A549 (cell line): ENCODE measurements around the gene HOXC6. TPM values are rescaled to one million over a fixed set of nuclear protein-coding genes. Genes with fewer than 3 reads are reported as not detected.

Experiments used
- ATAC-seq, 2 experiments: fragments of 200-7000 bp in 1 of 2; fragments of >200 bp in 1 of 2; cut with Nextera tagmentation in 1 of 2; cut with Tn5 transposase in 1 of 2; 3 replicates each; pipeline versions ENCODE4 v1.8.0 to v1.9.1; 2018 to 2020; ENCODE audit warnings: mild to moderate bottlenecking in 1 of 2, moderate library complexity in 1 of 2
- CTCF ChIA-PET: fragments of 300-600 bp; sonication (Branson Sonifier 250); formaldehyde crosslinking; extraction: SDS; loops from one replicate; lab custom pipeline; 2021; ENCODE audit warnings: antibody characterized with exemption, inconsistent platforms; lab: Yijun Ruan, JAX
- POLR2A ChIA-PET: fragments of 350-600 bp; formaldehyde crosslinking; extraction: SDS; loops from one replicate; lab custom pipeline; 2021; ENCODE audit warnings: antibody characterized with exemption, inconsistent platforms; lab: Yijun Ruan, JAX
- DNase-seq, 2 experiments: peaks; one replicate each; pipeline versions ENCODE4 v3.0.0 to v3.0.0-alpha.2; 2011 to 2016; ENCODE audit warnings: low read depth in 1 of 2, low spot score in 1 of 2
- FAIRE-seq: peaks from 2 replicates; lab custom pipeline; 2011; peaks lifted over from hg19 to GRCh38; lab: Jason Lieb, UNC
- H3K27ac ChIP-seq, 2 experiments: fragments of >200 bp; sonication (Bioruptor Twin); formaldehyde crosslinking; 3 replicates each; pipeline ENCODE4 v1.5.1; 2016 to 2017
- H3K4me1 ChIP-seq: fragments of >200 bp; sonication (Bioruptor Twin); formaldehyde crosslinking; 3 replicates; pipeline ENCODE4 v1.6.1; 2016
- H3K4me2 ChIP-seq: fragments of >200 bp; sonication (Bioruptor Twin); formaldehyde crosslinking; 3 replicates; pipeline ENCODE4 v1.6.1; 2016
- H3K4me3 ChIP-seq: fragments of >200 bp; sonication (Bioruptor Twin); formaldehyde crosslinking; 3 replicates; pipeline ENCODE4 v1.5.1; 2016
- H3K9me3 ChIP-seq: fragments of >200 bp; sonication (Bioruptor Twin); formaldehyde crosslinking; 3 replicates; pipeline ENCODE4 v1.6.1; 2016
- CBX8 ChIP-seq: fragments of 200-600 bp; sonication (generic); IDR thresholded peaks from 2 replicates; pipeline ENCODE4 v1.6.1; 2016
- FOSB ChIP-seq: fragments of 250-450 bp; sonication (Bioruptor Pico); IDR thresholded peaks from 2 replicates; pipeline ENCODE4 v1.5.0; 2020; ENCODE audit warnings: mild to moderate bottlenecking, moderate library complexity
- FOSL2 ChIP-seq, 2 experiments: fragments of 450-650 bp in 1 of 2; fragments of >200 bp in 1 of 2; sonication (Bioruptor Twin) in 1 of 2; formaldehyde crosslinking; IDR thresholded peaks; 2 replicates each; pipeline versions ENCODE4 v1.5.0 to v1.6.1; 2016 to 2020; ENCODE audit warnings: mild to moderate bottlenecking in 1 of 2, moderate library complexity in 1 of 2
- HDAC2 ChIP-seq: fragments of 200-600 bp; sonication (generic); IDR thresholded peaks from 2 replicates; pipeline ENCODE4 v1.6.1; 2016
- HOXB5 ChIP-seq: fragments of 250-450 bp; sonication (Bioruptor Pico); IDR thresholded peaks from 2 replicates; pipeline ENCODE4 v1.5.0; 2020; ENCODE audit warnings: mild to moderate bottlenecking, moderate library complexity
- JUN ChIP-seq, 2 experiments: fragments of >200 bp; sonication (Bioruptor Twin); formaldehyde crosslinking; IDR thresholded peaks; 2 replicates in 1 of 2; 3 replicates in 1 of 2; pipeline ENCODE4 v1.6.1; 2016 to 2017
- JUNB ChIP-seq: fragments of >200 bp; sonication (Bioruptor Twin); formaldehyde crosslinking; IDR thresholded peaks from 2 replicates; pipeline ENCODE4 v1.6.1; 2016
- KDM1A ChIP-seq: fragments of 200-600 bp; sonication (generic); IDR thresholded peaks from 2 replicates; pipeline ENCODE4 v1.6.1; 2016; ENCODE audit warnings: low read depth, mild to moderate bottlenecking
- MAFK ChIP-seq: fragments of 450-650 bp; IDR thresholded peaks from 2 replicates; pipeline ENCODE4 v1.6.1; 2014; ENCODE audit not compliant: partially characterized antibody
- POLR2A ChIP-seq: IDR thresholded peaks from 2 replicates; pipeline ENCODE4 v1.6.1; 2012; ENCODE audit warnings: mild to moderate bottlenecking, low read length
- POLR2AphosphoS2 ChIP-seq: conservative IDR thresholded peaks from 2 replicates; pipeline ENCODE4 v1.6.1; 2012; ENCODE audit warnings: low read length, improper control_type of control experiment, inconsistent platforms
- RCOR1 ChIP-seq: fragments of 150-350 bp; IDR thresholded peaks from 2 replicates; pipeline ENCODE4 v1.6.1; 2014; ENCODE audit warnings: antibody characterized with exemption, low read length, low read depth
- RNF2 ChIP-seq: fragments of 200-600 bp; sonication (generic); IDR thresholded peaks from 2 replicates; pipeline ENCODE4 v1.6.1; 2016; ENCODE audit warnings: low read depth, mild to moderate bottlenecking, antibody characterized with exemption, moderate library complexity, borderline replicate concordance
- WGBS: methylation state at CpG from one replicate; pipeline ENCODE4 v1.1.6; 2017; ENCODE audit errors: missing lambda C conversion rate; 5-methylcytosine and 5-hydroxymethylcytosine counted together
- polyA plus RNA-seq, 4 experiments: library from polyadenylated mRNA; depleted of rRNA in 3 of 4; stranded (reverse); fragments of >200 nt; fragmentation: RNase III in 1 of 4; extraction: RNeasy Plus Mini Kit Qiagen cat#74134 plus additional on column Dnase treatment in 1 of 4; gene quantifications; 2 replicates in 3 of 4; 3 replicates in 1 of 4; pipeline ENCODE4 v1.2.3, GENCODE V29; 2011 to 2017
- TF ChIP-seq, protein P1 (sequence below): IDR thresholded peaks from 2 replicates; pipeline ENCODE4 v1.6.1; 2012
- TF ChIP-seq, protein P2 (sequence below): fragments of 450-650 bp; IDR thresholded peaks from 2 replicates; pipeline ENCODE4 v1.6.1; 2014; ENCODE audit warnings: antibody characterized with exemption
- TF ChIP-seq, protein P3 (sequence below): IDR thresholded peaks from 2 replicates; pipeline ENCODE4 v1.6.1; 2012; ENCODE audit warnings: low read depth, borderline replicate concordance
- TF ChIP-seq, protein P4 (sequence below): fragments of >200 bp; sonication (Bioruptor Twin); formaldehyde crosslinking; IDR thresholded peaks from 3 replicates; pipeline ENCODE4 v1.5.1; 2016

Gene HOXC6
- polyA plus RNA-seq, 2 of the 4 experiments (the other 2 are of a cell fraction), result 5.2 to 6.0 TPM

DNA sequence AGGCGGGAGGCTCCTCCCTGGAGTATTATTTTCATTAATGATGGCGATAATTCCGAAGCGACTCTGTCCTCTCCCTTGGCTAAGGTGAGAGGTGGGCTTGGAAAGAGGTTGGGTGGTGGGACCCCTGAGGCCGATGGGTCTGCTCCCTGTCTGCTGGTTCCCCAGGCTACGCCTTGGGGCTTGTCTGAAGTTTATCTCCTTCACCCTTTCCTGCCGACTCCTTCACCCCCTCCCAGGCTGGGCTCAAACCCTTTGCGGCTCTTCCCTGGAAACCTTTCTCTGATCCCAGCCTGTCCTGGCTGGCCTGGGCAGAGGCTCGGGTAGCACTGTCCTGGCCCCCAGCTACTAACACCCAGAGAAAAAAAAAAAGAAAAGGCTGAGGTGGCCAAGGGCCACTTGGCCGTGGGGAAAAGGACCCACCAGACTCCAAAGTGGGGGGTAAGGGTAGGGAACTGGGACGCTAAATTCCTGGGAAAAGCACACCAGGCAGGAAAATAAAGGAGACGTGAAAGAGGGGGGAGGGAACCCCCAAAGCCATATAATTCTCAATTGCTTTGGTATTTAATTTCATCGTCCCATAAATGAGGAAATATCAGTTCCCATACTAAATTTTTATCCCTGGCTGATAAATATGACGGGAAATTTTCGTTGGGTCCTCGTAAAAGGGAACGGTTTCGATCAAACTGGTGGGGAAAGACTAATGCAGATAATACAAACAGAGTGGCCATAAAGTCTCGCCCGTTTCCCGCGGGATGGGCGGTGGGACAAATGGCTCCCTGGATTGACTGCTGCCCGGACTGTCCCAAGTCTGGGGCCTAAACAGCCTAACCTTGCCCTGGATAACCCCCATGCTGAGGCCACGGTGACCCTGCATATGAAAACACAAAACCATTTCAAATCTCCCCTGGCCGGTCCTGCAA lies 45.3 kb upstream of the HOXC6 start (continued):
- TF ChIP-seq POLR2AphosphoS2, result no peak
- no peak for TF ChIP-seq MAFK
- TF ChIP-seq FOSL2 (IDR thresholded peaks at IDR 0.05), result no peak
- TF ChIP-seq FOSL2 (CRISPR knock-in tag; IDR thresholded peaks at IDR 0.05), result no peak
- no peak for TF ChIP-seq RNF2

DNA sequence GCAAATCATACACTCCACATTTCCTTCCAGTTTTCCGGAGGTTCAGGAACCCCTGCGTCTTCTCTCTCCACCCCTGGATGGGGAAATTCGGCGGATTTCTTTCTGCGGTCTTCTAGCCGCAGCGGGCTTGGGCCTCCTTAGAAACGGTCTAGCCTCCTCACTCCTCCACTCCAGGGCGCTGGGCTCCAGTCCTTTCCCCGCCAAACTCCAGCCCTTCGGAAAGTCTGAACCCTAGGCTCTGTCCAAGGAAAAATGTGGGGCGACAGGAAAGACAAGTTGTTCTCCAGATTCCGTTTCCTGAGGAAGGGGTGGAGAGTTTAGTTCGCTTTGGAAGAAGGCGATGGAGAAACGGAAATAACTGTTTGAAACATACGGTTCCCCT lies 44.7 kb upstream of the HOXC6 start:
- Histone ChIP-seq H3K4me3 (no peak overlapping the region), H3K27ac (no peak overlapping the region), H3K4me1 (peaks cover 21% of the 10 kb centered on the region), H3K4me2 (no peak overlapping the region), H3K9me3 (no peaks in the 10 kb centered on the region)
- TF ChIP-seq, protein P1, sequence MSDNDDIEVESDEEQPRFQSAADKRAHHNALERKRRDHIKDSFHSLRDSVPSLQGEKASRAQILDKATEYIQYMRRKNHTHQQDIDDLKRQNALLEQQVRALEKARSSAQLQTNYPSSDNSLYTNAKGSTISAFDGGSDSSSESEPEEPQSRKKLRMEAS, result no peak
- TF ChIP-seq, protein P2, sequence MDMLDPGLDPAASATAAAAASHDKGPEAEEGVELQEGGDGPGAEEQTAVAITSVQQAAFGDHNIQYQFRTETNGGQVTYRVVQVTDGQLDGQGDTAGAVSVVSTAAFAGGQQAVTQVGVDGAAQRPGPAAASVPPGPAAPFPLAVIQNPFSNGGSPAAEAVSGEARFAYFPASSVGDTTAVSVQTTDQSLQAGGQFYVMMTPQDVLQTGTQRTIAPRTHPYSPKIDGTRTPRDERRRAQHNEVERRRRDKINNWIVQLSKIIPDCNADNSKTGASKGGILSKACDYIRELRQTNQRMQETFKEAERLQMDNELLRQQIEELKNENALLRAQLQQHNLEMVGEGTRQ, result no peak
- TF ChIP-seq JUN (IDR thresholded peaks at IDR 0.05), result no peak
- no peak for TF ChIP-seq HDAC2
- TF ChIP-seq, protein P3, sequence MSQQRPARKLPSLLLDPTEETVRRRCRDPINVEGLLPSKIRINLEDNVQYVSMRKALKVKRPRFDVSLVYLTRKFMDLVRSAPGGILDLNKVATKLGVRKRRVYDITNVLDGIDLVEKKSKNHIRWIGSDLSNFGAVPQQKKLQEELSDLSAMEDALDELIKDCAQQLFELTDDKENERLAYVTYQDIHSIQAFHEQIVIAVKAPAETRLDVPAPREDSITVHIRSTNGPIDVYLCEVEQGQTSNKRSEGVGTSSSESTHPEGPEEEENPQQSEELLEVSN, result no peak
- no peak for TF ChIP-seq CBX8
- no peak for TF ChIP-seq JUNB
- TF ChIP-seq POLR2A, result no peak
- TF ChIP-seq, protein P4, sequence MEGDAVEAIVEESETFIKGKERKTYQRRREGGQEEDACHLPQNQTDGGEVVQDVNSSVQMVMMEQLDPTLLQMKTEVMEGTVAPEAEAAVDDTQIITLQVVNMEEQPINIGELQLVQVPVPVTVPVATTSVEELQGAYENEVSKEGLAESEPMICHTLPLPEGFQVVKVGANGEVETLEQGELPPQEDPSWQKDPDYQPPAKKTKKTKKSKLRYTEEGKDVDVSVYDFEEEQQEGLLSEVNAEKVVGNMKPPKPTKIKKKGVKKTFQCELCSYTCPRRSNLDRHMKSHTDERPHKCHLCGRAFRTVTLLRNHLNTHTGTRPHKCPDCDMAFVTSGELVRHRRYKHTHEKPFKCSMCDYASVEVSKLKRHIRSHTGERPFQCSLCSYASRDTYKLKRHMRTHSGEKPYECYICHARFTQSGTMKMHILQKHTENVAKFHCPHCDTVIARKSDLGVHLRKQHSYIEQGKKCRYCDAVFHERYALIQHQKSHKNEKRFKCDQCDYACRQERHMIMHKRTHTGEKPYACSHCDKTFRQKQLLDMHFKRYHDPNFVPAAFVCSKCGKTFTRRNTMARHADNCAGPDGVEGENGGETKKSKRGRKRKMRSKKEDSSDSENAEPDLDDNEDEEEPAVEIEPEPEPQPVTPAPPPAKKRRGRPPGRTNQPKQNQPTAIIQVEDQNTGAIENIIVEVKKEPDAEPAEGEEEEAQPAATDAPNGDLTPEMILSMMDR, result no peak
- ATAC-seq, result no peak
- no peak for FAIRE-seq
- no peak for DNase-seq
- CTCF ChIA-PET, result interaction anchor here (1.8 to 5.8 kb wide), 7 partner anchors 11 to 239 kb away, joined by 9 to 171 read pairs (median 23); partner anchors contain the start of genes HOXC11, HOXC8 and HOXC9
- WGBS, result 91% methylated on average over 17 of the region's 17 CpGs
- POLR2A ChIA-PET, result no interaction called here

DNA sequence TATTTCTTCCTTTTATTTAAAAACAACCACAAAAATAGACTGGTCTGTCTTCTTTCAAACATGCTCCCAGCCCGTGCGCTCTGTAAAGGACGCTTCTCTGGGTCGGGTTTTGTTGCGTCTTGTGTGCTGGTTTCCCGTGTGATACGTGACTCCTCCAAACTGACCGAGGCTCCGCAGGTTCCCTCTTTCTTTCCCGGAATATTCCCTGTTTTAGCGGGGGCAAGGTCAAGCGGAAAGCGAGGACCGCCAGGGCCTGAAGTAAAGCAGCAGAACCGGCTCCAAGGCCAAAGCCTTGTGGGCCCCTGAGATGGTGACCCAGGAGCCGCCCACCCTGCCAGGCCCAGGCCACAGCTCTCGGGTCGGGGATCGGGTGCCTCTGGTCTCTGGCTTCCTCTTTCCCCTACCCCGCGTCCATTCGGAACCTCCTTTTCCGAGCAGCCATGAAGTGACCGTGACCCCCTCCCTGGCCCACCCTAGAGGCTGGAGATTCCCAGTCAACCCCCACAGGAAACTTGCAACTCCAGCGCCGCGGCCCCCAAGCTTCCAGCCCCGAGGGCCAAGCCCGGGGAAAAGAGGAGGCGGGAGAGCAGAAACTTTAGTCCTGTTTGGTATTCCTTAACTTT lies 44.2 kb upstream of the HOXC6 start:
- Histone ChIP-seq H3K4me1 (peaks cover 20% of the 10 kb centered on the region), H3K4me3 (peak overlapping the region; percentile 60), H3K9me3 (no peaks in the 10 kb centered on the region), H3K4me2 (peak overlapping the region; percentile 98), H3K27ac (peak overlapping the region; percentile 88 to 89)
- TF ChIP-seq JUN (IDR thresholded peaks at IDR 0.05) (no peak), JUNB (no peak), FOSB (CRISPR knock-in tag) (no peak), HOXB5 (CRISPR knock-in tag) (no peak), RCOR1 (no peak), KDM1A (no peak)
- TF ChIP-seq, protein P3, result no peak
- POLR2A ChIA-PET, result interaction anchor here (1.2 kb wide), 3 partner anchors 11 to 223 kb away, joined by 3 to 4 read pairs (median 3); partner anchors contain the start of gene HOXC11
- ATAC-seq (no peak), DNase-seq (no peak), FAIRE-seq (no peak)
- WGBS, result 87% methylated on average over 30 of the region's 30 CpGs
- CTCF ChIA-PET, result interaction anchor here (0.6 to 5.8 kb wide), 31 partner anchors 9 to 358 kb away, joined by 3 to 171 read pairs (median 10); partner anchors contain the start of genes HOTAIR, HOXC11, HOXC12 and HOXC13
